DND-41 (cell line): ENCODE measurements around the gene NRXN3.

Experiments
- ATAC-seq: fragments of 200-7000 bp; cut with Tn5 transposase; 3 replicates; pipeline ENCODE4 v1.9.1; 2021; ENCODE audit warnings: low read depth; ENCODE audit not compliant: insufficient read depth
- DNase-seq: peaks from one replicate; pipeline ENCODE4 v3.0.0-alpha.2; 2020
- H2AFZ ChIP-seq: 2 replicates; pipeline ENCODE4 v1.6.0; 2012; ENCODE audit warnings: low read depth, low read length
- H3K27ac ChIP-seq: 2 replicates; pipeline ENCODE4 v1.5.1; 2012; ENCODE audit warnings: low read length, inconsistent platforms
- H3K27me3 ChIP-seq: fragments of 200-600 bp; sonication (generic); 2 replicates; pipeline ENCODE4 v1.6.0; 2012; ENCODE audit warnings: low read length, mild to moderate bottlenecking, inconsistent platforms; ENCODE audit not compliant: insufficient read depth, poor library complexity
- H3K36me3 ChIP-seq: 2 replicates; pipeline ENCODE4 v1.5.1; 2012; ENCODE audit warnings: low read length, inconsistent platforms; ENCODE audit not compliant: insufficient read depth
- H3K4me1 ChIP-seq: 2 replicates; pipeline ENCODE4 v1.5.1; 2012; ENCODE audit warnings: mild to moderate bottlenecking, low read length; ENCODE audit not compliant: insufficient read depth
- H3K4me2 ChIP-seq: 2 replicates; pipeline ENCODE4 v1.6.0; 2012; ENCODE audit warnings: mild to moderate bottlenecking, moderate library complexity, low read length, inconsistent platforms; ENCODE audit not compliant: insufficient read depth
- H3K4me3 ChIP-seq, 2 experiments: fragments of 200-600 bp in 1 of 2; shearing (Covaris generic) in 1 of 2; 2 replicates each; pipeline ENCODE4 v1.5.1; 2012 to 2016; ENCODE audit warnings: inconsistent platforms in 2 of 2, low read length in 2 of 2, mild to moderate bottlenecking in 2 of 2, low read depth in 1 of 2, moderate library complexity in 1 of 2
- H3K79me2 ChIP-seq: 2 replicates; pipeline ENCODE4 v1.6.0; 2012; ENCODE audit warnings: low read length, inconsistent platforms; ENCODE audit not compliant: insufficient read depth
- H3K9ac ChIP-seq: 2 replicates; pipeline ENCODE4 v1.6.0; 2012; ENCODE audit warnings: low read depth, mild to moderate bottlenecking, inconsistent platforms, low read length, moderate library complexity
- H3K9me3 ChIP-seq: 2 replicates; pipeline ENCODE4 v1.5.1; 2012; ENCODE audit warnings: low read length, moderate library complexity, mild to moderate bottlenecking, inconsistent platforms; ENCODE audit not compliant: insufficient read depth, severe bottlenecking
- H4K20me1 ChIP-seq: 2 replicates; pipeline ENCODE4 v1.6.0; 2012; ENCODE audit warnings: low read length; ENCODE audit not compliant: insufficient read depth
- EZH2 ChIP-seq: IDR thresholded peaks from 3 replicates; pipeline ENCODE4 v1.6.1; 2012; ENCODE audit warnings: borderline replicate concordance, low read depth, mild to moderate bottlenecking, moderate library complexity, low read length, inconsistent platforms; ENCODE audit not compliant: severe bottlenecking
- TF ChIP-seq, protein P1 (sequence below): IDR thresholded peaks from 2 replicates; pipeline ENCODE4 v1.5.1; 2012; ENCODE audit warnings: borderline replicate concordance, low read length, moderate library complexity, mild to moderate bottlenecking; ENCODE audit not compliant: poor library complexity, severe bottlenecking; ENCODE audit errors: extremely low read depth

NRXN3 gene

GRCh38 chr14:79698298-79698711, 1528.1 kb downstream of the NRXN3 start:
- Histone ChIP-seq H2AFZ (no peak overlapping the region), H3K27ac (no peak overlapping the region), H3K4me3 (no peak overlapping the region), H3K9me3 (no peaks in the 10 kb centered on the region), H4K20me1 (no peaks in the 10 kb centered on the region), H3K4me2 (no peak overlapping the region), H3K36me3 (no peaks in the 10 kb centered on the region), H3K9ac (no peak overlapping the region), H3K27me3 (no peaks in the 10 kb centered on the region), H3K79me2 (no peaks in the 10 kb centered on the region), H3K4me1 (no peaks in the 10 kb centered on the region)
- ATAC-seq (no peak), DNase-seq (no peak)
- no peak for TF ChIP-seq EZH2
- TF ChIP-seq, protein P1, sequence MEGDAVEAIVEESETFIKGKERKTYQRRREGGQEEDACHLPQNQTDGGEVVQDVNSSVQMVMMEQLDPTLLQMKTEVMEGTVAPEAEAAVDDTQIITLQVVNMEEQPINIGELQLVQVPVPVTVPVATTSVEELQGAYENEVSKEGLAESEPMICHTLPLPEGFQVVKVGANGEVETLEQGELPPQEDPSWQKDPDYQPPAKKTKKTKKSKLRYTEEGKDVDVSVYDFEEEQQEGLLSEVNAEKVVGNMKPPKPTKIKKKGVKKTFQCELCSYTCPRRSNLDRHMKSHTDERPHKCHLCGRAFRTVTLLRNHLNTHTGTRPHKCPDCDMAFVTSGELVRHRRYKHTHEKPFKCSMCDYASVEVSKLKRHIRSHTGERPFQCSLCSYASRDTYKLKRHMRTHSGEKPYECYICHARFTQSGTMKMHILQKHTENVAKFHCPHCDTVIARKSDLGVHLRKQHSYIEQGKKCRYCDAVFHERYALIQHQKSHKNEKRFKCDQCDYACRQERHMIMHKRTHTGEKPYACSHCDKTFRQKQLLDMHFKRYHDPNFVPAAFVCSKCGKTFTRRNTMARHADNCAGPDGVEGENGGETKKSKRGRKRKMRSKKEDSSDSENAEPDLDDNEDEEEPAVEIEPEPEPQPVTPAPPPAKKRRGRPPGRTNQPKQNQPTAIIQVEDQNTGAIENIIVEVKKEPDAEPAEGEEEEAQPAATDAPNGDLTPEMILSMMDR = no peak

- H4K20me1 ChIP-seq = no peaks in the 10 kb centered on the region
- H2AFZ ChIP-seq = no peak overlapping the region
- H3K4me2 ChIP-seq = no peak overlapping the region
- no peaks in the 10 kb centered on the region for H3K4me1 ChIP-seq
- no peak overlapping the region for H3K9ac ChIP-seq
- H3K79me2 ChIP-seq = no peaks in the 10 kb centered on the region
- no peaks in the 10 kb centered on the region for H3K36me3 ChIP-seq
- no peak overlapping the region for H3K4me3 ChIP-seq
- no peak for DNase-seq
- no peaks in the 10 kb centered on the region for H3K27me3 ChIP-seq
- no peaks in the 10 kb centered on the region for H3K9me3 ChIP-seq
- no peak overlapping the region for H3K27ac ChIP-seq
- no peak for TF ChIP-seq EZH2
- TF ChIP-seq, protein P1 = no peak
- ATAC-seq = no peak
Measured at GRCh38 chr14:79699206-79699605, 1529.0 kb downstream of the NRXN3 start.

GRCh38 chr14:79701371-79701770, 1531.2 kb downstream of the NRXN3 start:
- H3K79me2 ChIP-seq = no peaks in the 10 kb centered on the region
- H4K20me1 ChIP-seq = no peaks in the 10 kb centered on the region
- no peak overlapping the region for H2AFZ ChIP-seq
- DNase-seq (no peak), ATAC-seq (no peak)
- no peak for TF ChIP-seq EZH2
- TF ChIP-seq, protein P1 = no peak
- no peaks in the 10 kb centered on the region for H3K27me3 ChIP-seq
- no peak overlapping the region for H3K4me3 ChIP-seq
- H3K9me3 ChIP-seq = no peaks in the 10 kb centered on the region
- no peak overlapping the region for H3K4me2 ChIP-seq
- H3K4me1 ChIP-seq = no peaks in the 10 kb centered on the region
- no peak overlapping the region for H3K27ac ChIP-seq
- H3K9ac ChIP-seq = no peak overlapping the region
- no peaks in the 10 kb centered on the region for H3K36me3 ChIP-seq

DNA sequence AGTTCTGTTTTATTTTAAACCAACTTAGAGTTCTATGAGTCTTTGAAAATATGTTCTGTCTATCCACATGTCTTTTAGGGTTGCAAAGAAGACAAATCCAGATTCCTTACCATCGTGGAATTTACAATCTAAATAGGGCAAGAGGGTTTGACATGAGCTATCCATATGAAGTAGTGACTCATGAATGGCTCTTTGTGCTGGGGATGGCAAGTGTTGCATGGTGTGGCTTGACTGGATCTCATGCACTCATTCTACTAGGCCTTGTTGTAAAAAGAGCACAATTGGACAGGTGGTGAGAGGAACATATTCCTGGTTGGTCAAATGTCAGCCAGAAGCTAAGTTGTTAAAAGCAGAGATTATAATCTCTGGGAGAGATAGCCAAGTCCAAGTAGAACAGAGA, 1532.0 kb downstream of the NRXN3 start:
- Histone ChIP-seq H3K4me1 (no peaks in the 10 kb centered on the region), H3K4me3 (no peak overlapping the region), H3K36me3 (no peaks in the 10 kb centered on the region), H3K9ac (no peak overlapping the region), H3K4me2 (no peak overlapping the region), H2AFZ (no peak overlapping the region), H3K27ac (no peak overlapping the region), H3K9me3 (no peaks in the 10 kb centered on the region), H3K27me3 (no peaks in the 10 kb centered on the region), H3K79me2 (no peaks in the 10 kb centered on the region), H4K20me1 (no peaks in the 10 kb centered on the region)
- no peak for DNase-seq
- TF ChIP-seq, protein P1 = no peak
- TF ChIP-seq EZH2 = no peak
- no peak for ATAC-seq
